Measurements from ENCODE around the gene PRLH.
A peak's percentile ranks its signal among the peaks of the same experiment; 100 is the strongest.

DNA sequence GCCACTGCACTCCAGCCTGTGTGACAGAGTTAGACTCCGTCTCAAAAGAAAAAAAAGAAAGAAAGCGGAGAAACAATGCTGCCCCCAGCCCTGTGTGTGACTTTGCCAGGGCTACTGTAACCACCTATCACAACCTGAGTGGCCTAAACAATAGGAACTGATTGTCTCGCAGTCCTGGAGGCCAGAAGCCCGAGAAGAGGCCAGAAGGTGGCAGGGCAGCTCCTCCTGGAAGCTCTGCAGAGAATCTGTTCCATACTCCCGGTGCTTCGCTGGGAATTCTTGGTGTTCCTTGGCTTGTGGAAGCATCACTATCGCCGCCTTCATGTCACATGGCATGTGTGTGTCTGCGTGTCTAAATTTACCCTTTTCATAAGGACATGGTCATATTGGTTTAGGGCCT lies 38.6 kb downstream of the PRLH start:
- TF ChIP-seq, protein P1, sequence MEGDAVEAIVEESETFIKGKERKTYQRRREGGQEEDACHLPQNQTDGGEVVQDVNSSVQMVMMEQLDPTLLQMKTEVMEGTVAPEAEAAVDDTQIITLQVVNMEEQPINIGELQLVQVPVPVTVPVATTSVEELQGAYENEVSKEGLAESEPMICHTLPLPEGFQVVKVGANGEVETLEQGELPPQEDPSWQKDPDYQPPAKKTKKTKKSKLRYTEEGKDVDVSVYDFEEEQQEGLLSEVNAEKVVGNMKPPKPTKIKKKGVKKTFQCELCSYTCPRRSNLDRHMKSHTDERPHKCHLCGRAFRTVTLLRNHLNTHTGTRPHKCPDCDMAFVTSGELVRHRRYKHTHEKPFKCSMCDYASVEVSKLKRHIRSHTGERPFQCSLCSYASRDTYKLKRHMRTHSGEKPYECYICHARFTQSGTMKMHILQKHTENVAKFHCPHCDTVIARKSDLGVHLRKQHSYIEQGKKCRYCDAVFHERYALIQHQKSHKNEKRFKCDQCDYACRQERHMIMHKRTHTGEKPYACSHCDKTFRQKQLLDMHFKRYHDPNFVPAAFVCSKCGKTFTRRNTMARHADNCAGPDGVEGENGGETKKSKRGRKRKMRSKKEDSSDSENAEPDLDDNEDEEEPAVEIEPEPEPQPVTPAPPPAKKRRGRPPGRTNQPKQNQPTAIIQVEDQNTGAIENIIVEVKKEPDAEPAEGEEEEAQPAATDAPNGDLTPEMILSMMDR (conservative IDR thresholded peaks at IDR 0.05; ENCODE audit: low read length) = peak; percentile 46
- no peak for TF ChIP-seq EZH2phosphoT487 (IDR thresholded peaks at IDR 0.05; ENCODE audit: borderline replicate concordance)
